ENCODE results near the gene SBK2. TPM values are rescaled to one million over a fixed set of nuclear protein-coding genes. Genes with fewer than 3 reads are reported as not detected.

SBK2 gene
- total and polyA plus RNA-seq, 9 of the 15 experiments (the other 6 are each of a cell fraction or from before 2014, with no cell fraction given): not detected

DNA sequence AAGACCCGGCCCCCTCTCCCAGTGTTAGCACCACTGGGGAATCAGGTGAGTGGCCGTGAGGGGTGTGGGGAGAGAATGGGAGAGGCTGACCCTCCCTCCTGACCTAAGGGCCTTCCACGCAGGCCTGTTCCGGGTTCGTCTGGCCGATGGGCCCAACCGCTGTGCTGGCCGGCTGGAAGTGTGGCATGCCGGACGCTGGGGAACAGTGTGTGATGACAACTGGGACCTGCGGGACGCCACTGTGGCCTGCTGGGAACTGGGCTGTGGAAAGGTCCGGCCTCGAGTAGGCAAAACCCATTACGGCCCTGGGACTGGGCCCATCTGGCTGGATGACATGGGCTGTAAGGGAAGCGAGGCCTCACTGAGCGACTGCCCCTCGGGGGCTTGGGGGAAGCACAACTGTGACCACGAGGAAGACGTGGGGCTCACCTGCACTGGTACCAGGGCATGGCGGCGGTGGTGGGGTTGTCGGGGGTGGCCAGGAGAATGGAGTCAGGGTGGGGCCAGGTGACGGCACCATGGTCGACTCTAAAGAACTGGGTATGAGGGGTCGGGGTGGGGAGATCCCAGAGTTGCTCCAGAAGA, 36.5 kb downstream of the SBK2 start:
- no peak overlapping the region for H2AFZ ChIP-seq (ENCODE audit: low read depth, low read length)
- CTCF ChIA-PET (ENCODE audit: low intra/inter-chr PET ratio): no interaction called here
- DNase-seq (ENCODE audit: extremely low read depth in 1 of 4, low spot score in 3 of 4): no peak
- no peaks in the 10 kb centered on the region for H4K20me1 ChIP-seq (replicated peaks; ENCODE audit: control insufficient read depth, insufficient read depth, low read length)
- no peak for FAIRE-seq
- TF ChIP-seq MTA1 (IDR thresholded peaks at IDR 0.05; ENCODE audit: borderline replicate concordance) (no peak), POLR2G (IDR thresholded peaks at IDR 0.05; ENCODE audit: low read depth, low read length) (peak; percentile 29; the same call in 1 of the 2 replicates), KLF13 (tag; IDR thresholded peaks at IDR 0.05; ENCODE audit: borderline replicate concordance, low read depth) (no peak)
- H3K9me1 ChIP-seq (ENCODE audit: control insufficient read depth, insufficient read depth, low read length): no peaks in the 10 kb centered on the region
- H3K4me3 ChIP-seq: no peak overlapping the region
- H3K4me2 ChIP-seq (ENCODE audit: insufficient read depth, low read length): no peak overlapping the region
- H3K27ac ChIP-seq (ENCODE audit: extremely low read depth, low read depth, low read length): no peak overlapping the region
- H3K4me1 ChIP-seq (replicated peaks in 1 of 2; ENCODE audit: control insufficient read depth in 2 of 2, insufficient read depth in 2 of 2, low read length in 2 of 2): peaks cover 4 to 22% of the 10 kb centered on the region in 2 experiments; a peak in 4 of 5 replicates
- H3K27me3 ChIP-seq (ENCODE audit: control insufficient read depth in 2 of 2, insufficient read depth in 2 of 2, low read length in 2 of 2): no peaks in the 10 kb centered on the region
- intact Hi-C loops (cut with micrococcal nuclease) (loop anchor here (10.0 kb wide), 1 partner anchor 346 kb away; the partner anchor contains the start of gene TNNI3), in situ Hi-C loops (cut with MboI) (no loop called here)
- BruUV-seq (replicated peaks): no TSS peak
- WGBS (ENCODE audit: insufficient coverage, low coverage, missing lambda C conversion rate): 75% methylated on average over 16 of the region's 26 CpGs
- H3K9me3 ChIP-seq (replicated peaks; ENCODE audit: control insufficient read depth, insufficient read depth, low read depth, low read length): no peaks in the 10 kb centered on the region; the same call in 1 of the 2 replicates
- H3K36me3 ChIP-seq (ENCODE audit: control insufficient read depth, insufficient read depth, low read length): no peaks in the 10 kb centered on the region
- ATAC-seq: no peak
- H3K79me2 ChIP-seq (ENCODE audit: control insufficient read depth, insufficient read depth, low read length): no peaks in the 10 kb centered on the region
- H3K9ac ChIP-seq (ENCODE audit: insufficient read depth in 1 of 2, low read depth in 2 of 2, low read length in 2 of 2): 0 out of 4 replicates have a peak overlapping the region, but pooled peaks of 1 of the 2 experiments have one; percentile 43
- POLR2A ChIA-PET: interaction anchor here (0.7 to 1.8 kb wide), 3 partner anchors 8 to 840 kb away, joined by 3 to 5 read pairs (median 5); no protein-coding TSS in a partner anchor

DNA sequence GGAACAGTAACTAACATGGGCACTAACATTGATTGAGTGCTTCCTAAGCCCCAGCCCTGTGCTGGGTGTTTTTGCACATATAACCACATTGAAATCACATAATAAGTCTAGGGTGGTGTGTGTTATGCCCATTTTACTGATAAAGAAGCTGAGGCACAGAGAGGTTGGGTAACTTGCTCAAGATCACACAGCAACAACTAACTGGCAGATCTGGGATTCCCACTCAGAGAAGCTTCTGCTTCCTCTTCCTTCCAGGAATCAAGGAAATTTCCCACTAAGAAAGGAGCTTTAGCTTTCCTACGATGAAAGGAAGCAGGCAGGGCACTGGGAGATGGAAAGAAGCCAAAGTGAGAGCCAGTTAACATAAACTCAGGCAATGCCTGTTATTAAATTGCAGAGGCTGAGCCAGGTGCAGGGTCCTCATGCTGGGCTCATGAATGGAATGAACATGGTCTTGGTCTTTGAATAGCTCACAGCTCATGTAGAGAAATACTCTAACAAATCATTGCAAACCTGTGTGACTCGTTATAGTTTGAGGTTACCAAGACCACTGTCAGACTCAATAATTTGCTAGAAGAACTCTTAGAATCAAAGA, 38.6 kb downstream of the SBK2 start:
- H3K4me1 ChIP-seq (replicated peaks in 1 of 2; ENCODE audit: control insufficient read depth in 2 of 2, insufficient read depth in 2 of 2, low read length in 2 of 2): peaks cover 14 to 26% of the 10 kb centered on the region in 2 experiments
- H3K9ac ChIP-seq (ENCODE audit: insufficient read depth in 1 of 2, low read depth in 2 of 2, low read length in 2 of 2): no peak overlapping the region; a peak in 1 of 4 replicates
- H3K9me1 ChIP-seq (ENCODE audit: control insufficient read depth, insufficient read depth, low read length): no peaks in the 10 kb centered on the region
- no peak overlapping the region for H2AFZ ChIP-seq (ENCODE audit: low read depth, low read length)
- ChIA-PET POLR2A (interaction anchor here (0.6 to 2.6 kb wide), 5 partner anchors 8 to 108 kb away, joined by 3 to 15 read pairs (median 5); partner anchors contain the start of genes NAT14 and SSC5D), CTCF (ENCODE audit: low intra/inter-chr PET ratio) (no interaction called here)
- no peaks in the 10 kb centered on the region for H4K20me1 ChIP-seq (replicated peaks; ENCODE audit: control insufficient read depth, insufficient read depth, low read length)
- no peak overlapping the region for H3K4me3 ChIP-seq
- WGBS (ENCODE audit: insufficient coverage, low coverage, missing lambda C conversion rate): 32% methylated on average over 2 of the region's 2 CpGs
- no peak overlapping the region for H3K27ac ChIP-seq (ENCODE audit: extremely low read depth, low read depth, low read length)
- in situ Hi-C loops (cut with MboI): no loop called here
- no peak overlapping the region for H3K4me2 ChIP-seq (ENCODE audit: insufficient read depth, low read length)
- no peak for ATAC-seq
- DNase-seq (ENCODE audit: extremely low read depth in 1 of 4, low spot score in 3 of 4): no peak
- H3K36me3 ChIP-seq (ENCODE audit: control insufficient read depth, insufficient read depth, low read length): no peaks in the 10 kb centered on the region
- peak; percentile 48 for FAIRE-seq
- intact Hi-C loops (cut with micrococcal nuclease): no loop called here
- H3K9me3 ChIP-seq (replicated peaks; ENCODE audit: control insufficient read depth, insufficient read depth, low read depth, low read length): no peaks in the 10 kb centered on the region; the same call in 1 of the 2 replicates
- no peaks in the 10 kb centered on the region for H3K27me3 ChIP-seq (ENCODE audit: control insufficient read depth in 2 of 2, insufficient read depth in 2 of 2, low read length in 2 of 2)
- no peaks in the 10 kb centered on the region for H3K79me2 ChIP-seq (ENCODE audit: control insufficient read depth, insufficient read depth, low read length)
- BruUV-seq (replicated peaks): no TSS peak
- TF ChIP-seq KDM1A (IDR thresholded peaks at IDR 0.05) (peak; percentile 26 to 57; a peak in 3 of 4 replicates), RBM25 (IDR thresholded peaks at IDR 0.05; ENCODE audit: low read depth, low read length, severe bottlenecking) (peak; percentile 82), HDAC2 (IDR thresholded peaks at IDR 0.05) (peak; percentile 36; the same call in 1 of the 2 replicates), ADNP (tag; IDR thresholded peaks at IDR 0.05) (peak; percentile 55; the same call in 1 of the 2 replicates), KLF1 (tag; IDR thresholded peaks at IDR 0.05) (no peak), ZKSCAN3 (CRISPR knock-in tag; IDR thresholded peaks at IDR 0.05) (no peak), SMARCA5 (IDR thresholded peaks at IDR 0.05) (peak; percentile 63; the same call in 1 of the 2 replicates), ZFP36 (IDR thresholded peaks at IDR 0.05; ENCODE audit: low read depth, low read length, partially characterized antibody) (peak; percentile 90), SUPT5H (IDR thresholded peaks at IDR 0.05) (no peak), MIER1 (IDR thresholded peaks at IDR 0.05; ENCODE audit: low read depth) (no peak), U2AF1 (optimal IDR thresholded peaks at IDR 0.05; ENCODE audit: low read depth, low read length) (no peak), SETDB1 (IDR thresholded peaks at IDR 0.05; ENCODE audit: low read length) (no peak)
- TF ChIP-seq, protein P1, sequence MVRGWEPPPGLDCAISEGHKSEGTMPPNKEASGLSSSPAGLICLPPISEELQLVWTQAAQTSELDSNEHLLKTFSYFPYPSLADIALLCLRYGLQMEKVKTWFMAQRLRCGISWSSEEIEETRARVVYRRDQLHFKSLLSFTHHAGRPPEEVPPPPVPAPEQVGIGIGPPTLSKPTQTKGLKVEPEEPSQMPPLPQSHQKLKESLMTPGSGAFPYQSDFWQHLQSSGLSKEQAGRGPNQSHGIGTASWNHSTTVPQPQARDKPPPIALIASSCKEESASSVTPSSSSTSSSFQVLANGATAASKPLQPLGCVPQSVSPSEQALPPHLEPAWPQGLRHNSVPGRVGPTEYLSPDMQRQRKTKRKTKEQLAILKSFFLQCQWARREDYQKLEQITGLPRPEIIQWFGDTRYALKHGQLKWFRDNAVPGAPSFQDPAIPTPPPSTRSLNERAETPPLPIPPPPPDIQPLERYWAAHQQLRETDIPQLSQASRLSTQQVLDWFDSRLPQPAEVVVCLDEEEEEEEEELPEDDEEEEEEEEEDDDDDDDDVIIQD (CRISPR knock-in tag; IDR thresholded peaks at IDR 0.05): no peak
